OCI-LY1 (cell line): ENCODE measurements around the gene CCNH.

Source experiments
- CTCF ChIP-seq: fragments of 200-600 bp; sonication (generic), shearing (Covaris generic); IDR thresholded peaks from 2 replicates; pipeline ENCODE4 v1.5.1; 2017; ENCODE audit warnings: mild to moderate bottlenecking, antibody characterized with exemption, low read length, moderate library complexity, mixed read lengths
- EZH2 ChIP-seq: fragments of 200-600 bp; sonication (generic), shearing (Covaris generic); IDR thresholded peaks from 2 replicates; pipeline ENCODE4 v1.8.0; 2017; ENCODE audit warnings: borderline replicate concordance, mixed run types, mild to moderate bottlenecking, antibody characterized with exemption, low read length, moderate library complexity, mixed read lengths

GRCh38 chr5:87412630-87413342 lies at the start of gene CCNH:
- TF ChIP-seq CTCF (no peak), EZH2 (no peak)
